GM18858 (cell line): Measurements from ENCODE around the gene TBCD.

Experiments used
- ATAC-seq: cut with Tn5 transposase; IDR thresholded peaks from one replicate; pipeline ENCODE4 v1.9.1; 2021; ENCODE audit not compliant: unreplicated experiment

The TBCD gene

DNA sequence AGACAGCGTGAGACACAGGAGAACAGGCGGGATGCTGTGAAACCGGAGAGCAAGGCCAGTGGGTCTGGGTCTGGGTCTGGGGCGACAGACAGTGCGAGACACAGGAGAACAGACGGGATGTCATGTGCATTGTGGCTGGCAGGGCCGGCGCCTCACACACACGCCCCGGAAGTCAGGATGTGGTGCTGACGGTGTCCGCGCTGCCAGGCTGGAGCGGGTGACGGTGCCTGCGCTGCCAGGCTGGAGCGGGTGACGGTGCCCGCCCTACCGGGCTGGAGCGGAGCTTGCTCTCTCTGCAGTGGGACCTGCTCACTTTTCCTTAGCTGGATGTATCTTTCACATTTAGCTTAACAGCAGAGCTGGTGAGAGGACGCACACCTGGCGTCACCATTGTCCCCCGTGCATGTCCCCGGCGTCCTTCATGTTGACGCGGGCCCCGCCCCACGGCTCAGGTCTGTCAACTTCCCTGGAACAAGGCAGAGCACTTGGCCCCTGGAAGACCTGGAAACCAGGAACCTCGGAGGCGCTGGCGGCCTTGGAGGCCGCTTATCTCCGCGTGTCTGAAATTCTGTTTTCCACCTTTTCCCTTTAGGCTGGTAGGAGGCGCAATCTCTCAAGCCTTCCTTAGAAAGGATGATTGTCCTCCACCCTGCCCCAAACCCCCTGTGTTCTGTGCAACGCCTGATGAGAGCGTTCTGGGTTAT is 131.0 kb downstream of the TBCD start:
- ATAC-seq, result no peak

DNA sequence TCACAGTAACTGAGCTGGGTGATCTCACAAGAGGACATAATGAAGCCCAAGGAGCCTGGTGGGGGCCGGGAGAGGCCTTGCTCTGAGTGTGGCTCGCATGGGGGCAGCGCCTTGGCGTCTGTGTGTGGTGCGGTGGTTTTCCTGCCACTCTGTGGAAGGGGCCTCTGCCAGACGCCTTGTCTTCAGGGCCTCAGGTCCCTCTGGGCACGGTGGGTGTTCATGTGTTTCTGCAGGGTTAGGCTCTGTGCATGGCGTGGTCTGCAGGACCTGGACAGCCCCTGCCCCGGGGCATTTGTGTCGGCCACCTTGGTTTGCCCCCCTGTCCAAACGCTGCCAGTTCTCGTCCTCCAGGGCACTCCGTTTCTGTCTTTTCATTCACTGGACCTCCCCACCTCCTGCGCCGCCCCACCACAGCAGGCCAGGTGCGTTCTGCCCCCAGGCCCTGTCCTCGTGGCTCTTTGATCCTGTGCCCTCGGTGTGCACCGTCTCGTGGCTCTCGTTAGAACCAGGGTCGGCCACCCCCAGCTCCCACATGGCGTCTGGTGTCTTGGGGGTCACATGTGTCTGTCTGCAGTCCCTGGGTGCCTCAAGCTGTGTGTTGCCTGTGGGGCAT is 131.7 kb downstream of the TBCD start:
- no peak for ATAC-seq

DNA sequence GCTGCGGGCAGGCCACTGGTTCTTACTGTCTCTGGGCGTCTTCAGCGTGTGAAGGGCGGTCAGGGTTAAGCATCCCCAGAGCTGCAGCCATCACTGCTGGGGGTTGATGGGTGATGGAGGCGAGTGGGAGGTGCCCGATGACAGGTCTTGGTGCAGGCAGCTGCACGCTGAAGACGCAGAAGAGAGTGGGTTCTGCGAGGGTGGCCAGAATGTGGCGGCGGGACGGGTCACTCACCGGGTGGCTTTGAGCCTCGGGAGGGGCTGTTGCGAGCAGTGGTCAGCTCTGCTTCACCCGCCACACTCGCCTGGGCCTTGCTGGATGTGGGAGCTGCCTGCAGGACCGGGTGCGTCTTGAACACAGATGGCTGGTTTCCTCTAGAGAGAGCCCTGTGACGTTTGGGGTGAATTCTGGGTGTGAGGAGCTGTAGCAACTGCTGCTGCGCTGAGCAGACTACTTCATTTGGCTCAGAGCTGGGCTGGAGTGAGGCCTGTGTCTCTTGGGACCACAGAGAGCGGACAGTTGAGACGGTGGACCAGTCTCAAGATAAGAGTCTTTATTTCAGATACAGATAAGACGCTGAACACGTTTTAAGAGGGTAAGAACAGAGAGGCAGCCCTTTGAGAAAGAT is 132.6 kb downstream of the TBCD start:
- no peak for ATAC-seq

DNA sequence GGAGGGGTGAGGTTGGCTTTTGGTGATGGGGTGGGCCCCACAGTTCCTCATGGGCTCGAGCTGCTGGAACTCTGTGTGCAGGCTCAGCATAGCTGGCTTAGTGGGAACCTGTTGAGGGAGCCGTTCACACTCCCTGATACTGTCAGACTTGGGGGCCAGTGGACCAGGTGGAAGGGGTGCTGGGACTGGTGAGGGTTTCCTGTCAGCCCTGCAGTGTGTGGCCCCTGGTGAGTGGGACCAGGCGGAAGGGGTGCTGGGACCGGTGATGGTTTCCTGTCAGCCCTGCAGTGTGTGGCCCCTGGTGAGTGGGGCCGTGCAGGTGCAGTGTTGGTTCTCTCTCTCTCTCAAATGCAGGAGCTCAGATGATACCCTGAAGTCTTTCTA is 133.1 kb downstream of the TBCD start:
- ATAC-seq, result no peak

DNA sequence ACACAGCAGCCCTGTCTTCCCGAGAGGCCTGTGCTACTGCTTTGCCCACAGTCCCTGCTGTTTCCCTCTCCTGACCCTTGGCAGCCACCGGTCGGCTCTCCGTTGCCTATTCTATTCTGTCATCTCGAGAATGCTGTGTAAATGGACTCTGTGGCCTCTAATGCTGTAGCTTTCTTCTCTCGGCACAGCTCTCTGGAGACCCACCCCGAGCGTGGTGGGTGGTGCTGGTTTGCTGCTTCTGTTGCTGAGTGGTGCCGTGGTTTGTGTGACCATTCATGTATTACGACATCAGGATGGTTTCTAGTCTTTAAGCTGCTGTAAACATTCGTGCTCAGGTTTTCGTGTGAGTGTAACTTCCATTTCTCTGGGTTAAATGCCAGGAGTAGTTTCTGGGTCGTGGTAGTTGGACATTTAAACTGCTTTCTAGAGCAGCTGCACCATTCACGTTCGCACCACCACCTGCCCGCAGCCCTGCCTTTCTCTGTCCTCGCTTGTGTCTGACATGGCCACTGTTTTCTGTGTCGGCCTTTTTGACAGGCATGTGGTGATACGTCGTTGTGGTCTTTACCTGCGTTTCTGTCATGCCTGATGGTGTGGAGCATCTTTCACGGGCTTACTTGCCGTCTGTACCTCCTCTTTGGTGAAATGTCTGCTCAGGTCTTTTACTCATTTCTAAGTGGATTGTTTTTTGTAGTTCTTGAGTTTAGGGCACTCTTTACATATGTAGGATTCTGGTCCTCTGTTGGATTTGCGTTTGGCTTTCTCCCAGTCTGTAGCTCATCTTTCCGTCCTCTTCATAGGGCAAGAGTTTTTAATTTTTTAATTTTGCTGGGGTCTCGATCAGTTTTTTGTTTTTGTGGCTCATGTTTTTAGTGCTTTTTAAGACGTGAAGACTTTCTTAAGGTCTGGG is 135.6 kb downstream of the TBCD start:
- no peak for ATAC-seq

DNA sequence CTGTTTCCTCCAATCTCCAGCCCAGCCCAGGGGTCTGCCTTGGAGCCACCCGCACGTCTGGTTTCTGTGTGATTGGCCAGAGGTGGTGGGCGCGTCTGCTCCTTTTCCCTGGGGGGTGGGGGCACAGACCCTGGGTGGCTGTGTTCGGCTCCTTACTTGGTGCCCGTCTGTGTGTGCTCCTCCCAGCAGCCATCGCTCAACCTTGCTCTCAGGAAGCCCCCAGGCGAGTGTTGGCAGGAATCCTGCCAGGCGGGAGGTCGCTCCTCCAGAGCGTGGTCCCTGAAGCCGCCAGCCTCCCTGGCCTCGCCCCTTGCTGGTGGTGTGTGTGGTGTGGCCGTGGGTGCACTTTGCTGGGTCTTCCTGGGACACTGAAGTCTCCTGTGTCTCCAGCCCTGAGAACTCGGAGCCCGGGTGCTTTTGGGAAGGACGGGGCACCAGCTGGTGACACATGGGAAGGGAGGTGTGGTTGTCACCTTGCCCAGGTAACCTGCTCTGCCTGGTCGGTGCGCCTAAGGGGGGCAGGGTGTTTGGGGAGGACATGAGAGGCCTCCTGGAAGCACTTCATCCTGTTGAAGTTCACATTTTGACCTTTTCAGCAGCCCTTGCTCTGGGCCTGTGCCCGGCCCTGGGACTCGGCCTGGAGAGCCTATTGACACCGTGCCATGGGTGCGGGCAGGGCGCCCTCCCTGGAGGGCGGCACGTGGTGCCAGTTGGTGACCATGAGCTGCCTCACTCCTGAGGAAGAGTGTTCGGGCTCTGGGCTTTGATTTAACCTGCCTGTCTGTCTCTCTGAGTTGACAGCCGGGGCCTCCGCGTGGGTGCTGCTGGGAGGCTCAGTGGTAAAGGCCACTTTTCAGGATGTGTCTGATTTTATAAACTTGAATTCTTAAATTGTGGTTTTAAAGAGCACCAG is 137.0 kb downstream of the TBCD start:
- ATAC-seq, result no peak

DNA sequence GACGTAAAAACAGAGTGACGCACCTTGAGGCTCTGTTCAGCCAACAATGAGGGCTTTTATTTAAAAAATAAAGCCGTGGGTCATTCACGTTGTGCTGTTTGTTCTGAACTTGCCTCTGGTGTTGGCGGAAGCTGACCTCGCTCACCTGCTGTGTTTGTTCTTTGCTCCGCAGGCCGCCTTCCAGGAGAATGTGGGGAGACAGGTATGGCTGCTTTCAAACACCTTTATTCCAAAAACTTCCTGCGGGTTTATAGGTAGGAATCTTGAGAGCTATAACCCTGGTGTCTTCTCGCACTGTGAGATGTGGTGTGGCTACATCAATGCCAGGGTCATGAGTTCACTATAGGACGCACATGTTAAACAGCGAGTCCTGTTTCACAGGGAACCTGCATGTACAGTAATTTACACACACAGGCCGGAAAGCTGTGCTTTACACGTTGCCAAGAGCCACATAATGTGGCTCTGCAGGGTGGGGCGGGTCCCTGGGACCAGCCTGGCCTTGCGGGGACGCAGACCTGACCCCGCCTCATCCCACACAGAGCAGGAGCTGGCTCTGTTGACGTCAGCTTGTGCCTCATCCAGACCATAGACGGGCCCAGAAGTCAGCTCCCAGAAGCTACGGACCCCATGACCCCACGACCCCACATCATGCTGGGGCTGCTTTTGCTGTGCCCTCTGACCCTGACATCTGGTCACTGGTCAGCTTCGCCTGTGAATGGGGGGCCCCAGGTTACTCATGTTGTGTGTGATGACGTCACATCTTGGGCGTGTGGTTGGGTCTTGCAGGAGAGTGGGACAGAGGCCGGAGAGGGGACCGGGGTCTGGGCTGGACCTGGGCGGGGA is 137.9 kb downstream of the TBCD start:
- no peak for ATAC-seq

DNA sequence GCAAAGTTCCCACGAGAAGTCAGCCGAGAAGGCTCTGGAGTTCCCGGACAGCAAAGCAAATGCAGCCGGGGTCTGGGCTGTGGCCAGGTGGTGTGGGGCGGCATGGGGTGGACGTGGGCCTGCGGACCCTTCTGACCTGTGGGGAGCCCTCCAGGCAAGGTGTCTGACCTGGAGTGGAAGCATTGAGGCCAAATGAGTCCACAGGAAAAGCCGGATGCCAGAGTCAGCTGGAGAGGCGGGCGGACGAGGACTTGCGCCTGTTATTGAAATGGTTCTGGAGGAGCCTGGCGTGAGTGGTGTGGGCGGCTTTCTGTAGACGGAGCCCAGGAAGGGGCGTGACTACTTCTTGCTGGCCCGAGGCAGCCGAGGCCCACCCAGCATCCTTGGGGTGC is 138.5 kb downstream of the TBCD start:
- no peak for ATAC-seq

DNA sequence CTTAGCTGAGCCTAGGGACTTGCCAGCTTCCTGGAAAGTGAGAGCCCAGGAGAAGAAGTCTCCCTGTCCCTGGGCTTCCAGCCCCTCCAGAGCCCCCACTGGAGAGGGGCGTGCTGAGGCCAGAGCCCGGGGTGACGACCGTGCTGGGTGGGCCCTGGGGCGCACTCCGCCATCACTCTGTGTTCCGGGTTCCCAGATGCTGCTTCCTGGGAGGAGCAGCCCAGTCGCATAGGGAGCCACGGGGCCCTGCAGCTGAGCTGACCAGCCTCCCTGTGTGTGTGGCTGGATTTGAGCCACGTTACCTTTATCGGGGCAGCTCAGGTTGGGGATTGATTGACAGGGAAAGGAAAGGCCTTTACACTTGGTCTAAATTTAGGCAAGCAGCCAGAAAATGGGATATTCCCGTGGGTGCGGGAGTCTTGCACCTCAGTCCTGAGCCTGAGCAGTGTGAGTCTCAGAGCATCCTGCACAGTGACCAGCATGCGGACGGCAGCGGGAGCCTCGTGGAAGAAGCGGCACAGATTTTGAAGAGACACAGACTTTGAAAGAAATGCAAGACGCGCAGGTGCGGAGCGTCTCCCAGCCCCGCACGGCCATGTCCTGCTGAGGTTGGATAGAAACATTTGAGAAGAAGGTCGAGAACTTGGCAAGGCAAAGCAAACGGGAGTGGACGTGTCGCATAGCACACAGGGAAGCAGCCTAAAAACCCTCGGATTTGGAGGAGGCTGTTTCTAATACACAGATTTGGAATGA is 139.2 kb downstream of the TBCD start:
- ATAC-seq, result no peak

DNA sequence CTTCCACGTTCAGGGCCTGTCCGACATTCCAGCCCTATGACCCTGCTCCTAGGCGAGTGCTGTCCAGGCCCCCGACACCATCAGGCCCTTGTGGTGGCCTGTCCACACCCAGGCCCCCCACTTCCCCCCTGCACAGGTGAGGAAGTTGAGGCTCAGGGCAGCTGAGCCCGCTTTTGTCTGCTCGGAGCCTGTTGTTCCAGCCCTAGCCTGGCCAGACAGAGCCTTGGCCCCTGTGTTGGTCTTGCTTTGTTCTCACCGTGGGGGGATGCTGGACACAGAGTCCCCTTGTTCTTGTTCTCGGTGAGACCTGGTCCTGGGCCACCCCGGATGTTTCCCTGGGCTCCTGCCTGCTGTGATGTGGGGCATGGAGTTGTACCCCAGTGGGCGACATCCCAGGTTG is 140.0 kb downstream of the TBCD start:
- ATAC-seq, result no peak

DNA sequence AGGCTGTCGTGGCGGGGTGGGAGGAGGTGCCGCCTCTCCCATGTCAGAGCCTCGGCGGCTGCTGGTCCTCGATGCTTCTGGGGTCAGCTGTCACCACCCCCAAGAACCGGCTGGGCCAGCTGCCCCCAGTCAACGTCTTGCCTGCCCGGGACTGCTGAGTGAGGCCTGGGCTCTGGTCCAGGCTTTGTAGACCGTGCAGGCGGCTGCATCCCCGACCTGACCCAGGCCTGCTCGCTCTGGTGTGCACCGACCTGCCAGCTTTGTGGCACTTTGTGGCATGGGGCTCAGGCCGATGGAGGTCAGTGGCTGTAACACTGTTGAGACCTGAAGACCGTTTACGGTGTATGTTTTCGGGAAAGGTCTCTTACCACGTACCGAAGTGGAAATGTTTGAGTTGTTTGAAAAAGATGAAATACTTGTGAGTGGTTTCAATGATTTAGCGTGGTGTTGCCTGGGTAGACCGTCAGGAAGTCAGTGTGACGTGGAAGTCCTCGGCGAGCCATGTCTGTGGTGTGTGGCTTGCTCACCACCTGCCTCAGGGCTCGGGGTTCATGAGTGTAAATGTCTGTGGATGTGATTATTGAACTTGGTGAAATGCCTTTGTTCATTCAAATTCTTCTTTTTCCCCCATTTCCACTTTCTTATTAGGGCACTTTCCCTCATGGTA is 141.2 kb downstream of the TBCD start:
- no peak for ATAC-seq

DNA sequence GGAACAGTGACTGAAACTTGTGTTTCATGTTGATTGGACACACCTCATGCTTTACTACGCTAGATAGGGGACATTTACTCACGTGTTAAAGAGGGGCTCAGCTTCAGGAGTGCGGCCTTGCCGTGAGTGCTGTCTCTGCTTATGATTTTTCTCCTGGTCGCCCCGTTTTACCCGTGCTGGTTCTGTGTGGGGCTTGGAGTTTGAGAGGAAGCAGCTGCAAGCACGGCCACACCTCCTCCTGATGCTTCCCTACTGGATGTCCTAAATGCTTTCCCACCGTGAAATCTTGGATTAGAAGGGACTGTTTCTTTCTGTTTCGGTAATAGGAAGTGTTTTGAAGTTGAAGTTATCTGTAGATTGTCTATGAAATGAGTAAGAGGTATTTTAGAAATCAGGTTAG is 141.9 kb downstream of the TBCD start:
- no peak for ATAC-seq

DNA sequence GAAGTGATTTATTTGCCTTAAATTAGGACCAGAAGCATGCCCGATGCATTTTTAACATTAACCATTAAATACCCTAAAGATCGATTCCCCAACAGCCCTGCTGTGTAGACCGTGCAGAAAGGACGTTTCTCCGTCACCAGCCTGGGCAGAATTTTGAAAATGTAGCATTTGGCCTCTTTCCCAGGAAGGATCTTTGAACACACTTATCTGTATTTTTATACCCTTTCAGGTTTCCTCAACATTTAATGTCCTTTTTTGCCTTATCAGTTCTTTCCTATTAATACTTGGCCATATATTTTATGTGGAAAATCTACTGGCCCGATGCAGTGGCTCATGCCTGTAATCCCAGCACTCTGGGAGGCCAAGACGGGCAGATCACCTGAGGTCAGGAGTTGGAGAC is 142.5 kb downstream of the TBCD start:
- no peak for ATAC-seq

DNA sequence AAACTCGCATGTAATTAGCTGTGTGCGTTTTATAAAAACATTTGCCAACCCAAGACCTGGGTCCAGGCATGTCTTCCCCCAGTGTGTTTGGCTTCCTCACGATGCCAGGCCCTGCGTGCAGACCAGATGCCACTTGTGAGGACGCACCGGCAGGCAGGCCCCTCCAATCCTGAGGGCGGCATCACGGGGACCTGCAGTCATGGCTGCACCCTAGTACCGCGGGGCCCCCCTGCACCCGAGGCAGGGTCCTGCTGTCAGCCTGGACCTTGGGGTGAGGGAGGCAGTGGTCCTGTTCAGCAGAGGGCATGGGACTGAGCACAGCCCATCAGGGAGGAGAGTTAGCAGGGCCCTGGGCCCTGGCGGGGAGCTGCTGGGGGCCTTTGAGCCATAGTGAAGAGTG is 143.2 kb downstream of the TBCD start:
- no peak for ATAC-seq

DNA sequence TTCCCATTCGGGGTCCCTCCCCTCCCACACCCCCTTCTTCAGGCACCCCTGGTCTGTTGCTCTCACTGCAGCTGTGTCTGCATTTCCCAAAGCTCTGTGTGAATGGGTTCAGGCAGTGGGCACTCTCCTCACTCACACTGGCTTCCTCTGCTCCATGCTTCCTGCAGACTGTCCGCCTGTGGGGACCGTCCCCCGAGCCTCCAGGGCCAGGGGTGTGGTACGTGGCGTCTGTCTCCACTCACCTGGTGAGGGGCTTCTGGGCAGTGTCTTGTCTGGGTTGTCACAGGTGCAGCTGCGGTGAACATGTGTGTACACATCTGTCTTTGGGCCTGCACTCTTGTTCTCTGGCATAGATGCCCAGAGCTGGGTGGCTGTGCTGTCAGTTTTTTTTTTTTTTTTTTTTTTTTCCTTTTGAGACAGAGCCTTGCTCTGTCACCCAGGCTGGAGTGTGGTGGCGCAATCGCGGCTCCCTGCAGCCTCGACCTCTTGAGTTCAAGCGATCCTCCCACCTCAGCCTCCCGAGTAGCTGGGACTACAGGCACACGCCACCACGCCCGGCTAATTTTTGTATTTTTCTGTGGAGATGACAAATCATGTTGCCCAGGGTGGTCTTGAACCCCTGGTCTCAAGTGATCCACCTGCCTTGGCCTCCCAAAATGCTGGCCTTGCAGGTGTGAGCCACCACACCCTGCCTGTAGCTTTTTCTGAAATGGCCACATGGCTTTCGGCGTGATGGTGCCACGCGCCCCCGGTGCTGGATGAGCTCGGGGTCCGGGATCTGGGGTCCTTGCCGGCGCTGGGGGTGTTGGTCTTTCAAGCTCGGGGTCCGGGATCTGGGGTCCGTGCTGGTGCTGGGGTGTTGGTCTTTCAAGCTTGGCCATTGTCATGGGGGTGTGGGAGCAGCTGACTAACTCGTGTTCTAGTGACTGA is 144.5 kb downstream of the TBCD start:
- no peak for ATAC-seq

DNA sequence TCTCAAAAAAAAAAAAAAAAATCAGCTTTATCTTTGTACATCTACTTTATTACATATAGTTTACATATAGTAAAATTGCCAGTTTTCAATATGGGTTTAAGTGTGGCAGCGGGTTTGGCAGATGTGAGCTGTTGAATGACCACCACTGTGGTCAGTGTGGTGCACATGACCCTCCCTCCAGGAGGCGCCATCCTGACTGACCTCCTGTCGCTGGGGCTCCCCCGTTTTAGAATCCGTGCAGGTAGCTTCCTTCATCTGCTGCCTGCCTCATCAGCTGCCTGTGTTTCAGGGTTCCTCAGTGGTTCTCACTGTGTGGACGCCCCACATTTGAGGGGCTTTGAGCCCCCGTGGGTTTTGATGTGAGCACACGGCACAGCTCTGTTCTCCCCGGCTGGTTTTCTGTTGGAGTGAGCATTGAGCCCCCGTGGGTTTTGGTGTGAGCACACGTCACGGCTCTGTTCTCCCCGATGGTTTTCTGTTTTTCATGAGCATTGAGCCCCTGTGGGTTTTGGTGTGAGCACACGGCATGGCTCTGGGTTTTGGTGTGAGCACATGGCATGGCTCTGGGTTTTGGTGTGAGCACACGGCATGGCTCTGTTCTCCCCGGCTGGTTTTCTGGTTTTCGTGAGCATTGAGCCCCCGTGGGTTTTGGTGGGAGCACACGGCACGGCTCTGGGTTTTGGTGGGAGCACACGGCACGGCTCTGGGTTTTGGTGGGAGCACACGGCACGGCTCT is 145.8 kb downstream of the TBCD start:
- ATAC-seq, result no peak
